C4-2B (cell line): ENCODE results near the gene LRBA.

Experiments
- ZFX ChIP-seq: fragments of 450-650 bp; IDR thresholded peaks from 2 replicates; pipeline ENCODE4 v1.6.1; 2017
- TF ChIP-seq, protein P1 (sequence below): fragments of 450-650 bp; conservative IDR thresholded peaks from 2 replicates; pipeline ENCODE4 v1.5.1; 2017; ENCODE audit warnings: mild to moderate bottlenecking

DNA sequence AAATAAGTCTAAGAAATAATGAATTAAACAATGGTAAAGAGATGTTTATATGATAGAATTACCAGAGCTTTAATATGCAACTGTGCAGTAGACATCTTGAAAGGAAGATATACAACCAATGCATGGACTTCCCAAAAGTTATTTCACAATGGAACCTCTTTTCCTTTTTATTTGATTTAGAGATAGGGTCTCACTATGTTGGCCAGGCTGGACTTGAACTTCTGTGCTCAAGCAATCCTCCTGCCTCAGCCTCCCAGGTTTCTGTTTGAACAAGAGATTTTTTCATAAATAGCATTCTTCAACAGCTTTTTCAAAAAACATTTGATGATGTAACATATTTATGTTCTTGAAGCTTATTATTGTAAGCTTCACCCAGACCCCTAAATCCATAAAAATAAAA, 72.0 kb downstream of the LRBA start:
- TF ChIP-seq, protein P1, sequence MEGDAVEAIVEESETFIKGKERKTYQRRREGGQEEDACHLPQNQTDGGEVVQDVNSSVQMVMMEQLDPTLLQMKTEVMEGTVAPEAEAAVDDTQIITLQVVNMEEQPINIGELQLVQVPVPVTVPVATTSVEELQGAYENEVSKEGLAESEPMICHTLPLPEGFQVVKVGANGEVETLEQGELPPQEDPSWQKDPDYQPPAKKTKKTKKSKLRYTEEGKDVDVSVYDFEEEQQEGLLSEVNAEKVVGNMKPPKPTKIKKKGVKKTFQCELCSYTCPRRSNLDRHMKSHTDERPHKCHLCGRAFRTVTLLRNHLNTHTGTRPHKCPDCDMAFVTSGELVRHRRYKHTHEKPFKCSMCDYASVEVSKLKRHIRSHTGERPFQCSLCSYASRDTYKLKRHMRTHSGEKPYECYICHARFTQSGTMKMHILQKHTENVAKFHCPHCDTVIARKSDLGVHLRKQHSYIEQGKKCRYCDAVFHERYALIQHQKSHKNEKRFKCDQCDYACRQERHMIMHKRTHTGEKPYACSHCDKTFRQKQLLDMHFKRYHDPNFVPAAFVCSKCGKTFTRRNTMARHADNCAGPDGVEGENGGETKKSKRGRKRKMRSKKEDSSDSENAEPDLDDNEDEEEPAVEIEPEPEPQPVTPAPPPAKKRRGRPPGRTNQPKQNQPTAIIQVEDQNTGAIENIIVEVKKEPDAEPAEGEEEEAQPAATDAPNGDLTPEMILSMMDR: no peak
- TF ChIP-seq ZFX: no peak
